GM18526 (cell line): ENCODE results near the gene CD2AP.

Source experiments
- POLR2A ChIP-seq: IDR thresholded peaks from 3 replicates; pipeline ENCODE4 v1.6.1; 2011; ENCODE audit not compliant: insufficient read length; ENCODE audit errors: extremely low read depth

Gene CD2AP

DNA sequence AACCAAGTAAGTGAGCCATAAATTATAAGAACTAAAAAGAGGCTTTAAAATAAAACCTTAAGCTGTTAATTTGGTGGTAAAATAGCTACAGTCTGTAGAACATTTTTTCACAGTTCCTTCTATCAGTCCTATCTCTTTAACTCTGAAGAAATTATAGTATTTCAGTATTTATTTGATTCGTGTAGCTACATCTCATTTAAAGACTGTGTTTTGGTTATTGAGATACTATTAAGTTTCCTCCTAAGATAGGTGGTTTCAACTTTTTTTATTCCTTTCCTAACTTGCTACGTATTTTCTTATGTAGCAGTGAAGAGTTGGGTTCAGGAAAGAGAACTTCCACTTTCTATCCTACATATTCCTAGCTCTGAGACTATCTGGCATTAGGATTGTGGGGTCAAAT is 97.2 kb downstream of the CD2AP start:
- TF ChIP-seq POLR2A, result no peak

GRCh38 chr6:47579040-47579439 is 101.5 kb downstream of the CD2AP start:
- no peak for TF ChIP-seq POLR2A

DNA sequence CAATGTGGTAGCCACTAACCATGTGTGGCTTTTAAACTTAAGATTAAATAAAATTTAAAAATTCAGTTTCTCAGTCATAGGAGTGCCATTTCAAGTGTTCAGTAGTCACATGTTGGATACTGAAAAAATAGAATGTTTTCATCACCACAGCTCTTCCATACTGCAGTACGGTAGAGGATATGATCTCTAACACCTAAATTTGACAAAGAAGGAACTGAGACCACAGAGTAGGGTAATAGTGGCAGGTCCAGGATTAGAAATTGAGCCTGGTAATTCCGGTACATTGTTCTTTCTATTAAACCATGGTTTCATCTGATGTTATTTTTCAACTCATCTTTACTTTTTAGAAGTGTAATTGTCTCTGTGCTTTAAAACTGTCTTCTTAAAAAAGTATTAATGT is 104.0 kb downstream of the CD2AP start:
- no peak for TF ChIP-seq POLR2A

- TF ChIP-seq POLR2A, result no peak
These were observed 109.9 kb downstream of the CD2AP start for GRCh38 chr6:47587493-47587892.

- TF ChIP-seq POLR2A, result no peak
These were observed 114.7 kb downstream of the CD2AP start for GRCh38 chr6:47592131-47592840.

DNA sequence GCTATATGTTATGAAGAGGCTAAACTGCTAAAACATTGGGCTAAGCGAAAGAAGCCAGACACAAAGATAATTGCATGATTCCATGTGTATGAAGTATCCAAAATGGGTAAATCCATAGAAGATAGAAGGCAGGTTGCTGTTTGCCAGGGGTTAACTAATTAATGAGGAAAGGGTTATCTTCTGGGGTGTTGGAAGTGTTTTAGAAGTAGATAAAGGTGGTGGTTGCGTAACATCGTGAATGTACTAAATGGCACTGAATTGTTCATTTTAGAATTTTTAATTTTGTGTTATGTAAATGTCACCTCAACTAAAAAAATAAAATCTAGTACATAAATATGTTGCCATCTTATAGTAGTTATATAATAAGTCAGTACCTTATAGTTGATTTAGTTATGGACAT is 116.4 kb downstream of the CD2AP start:
- TF ChIP-seq POLR2A, result no peak

DNA sequence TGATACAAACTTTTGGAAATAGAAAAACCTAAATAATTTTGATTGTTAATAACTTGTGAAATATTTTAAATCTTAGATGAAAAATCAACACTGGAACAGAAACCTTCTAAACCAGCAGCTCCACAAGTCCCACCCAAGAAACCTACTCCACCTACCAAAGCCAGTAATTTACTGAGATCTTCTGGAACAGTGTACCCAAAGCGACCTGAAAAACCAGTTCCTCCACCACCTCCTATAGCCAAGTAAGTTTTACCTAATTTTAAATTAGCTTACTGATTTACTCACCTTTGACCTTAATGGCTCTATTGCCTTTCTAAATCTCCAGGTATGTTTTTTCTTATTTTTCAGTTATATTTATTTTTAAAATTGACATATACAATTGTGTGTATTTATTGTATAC is 118.2 kb downstream of the CD2AP start:
- no peak for TF ChIP-seq POLR2A

DNA sequence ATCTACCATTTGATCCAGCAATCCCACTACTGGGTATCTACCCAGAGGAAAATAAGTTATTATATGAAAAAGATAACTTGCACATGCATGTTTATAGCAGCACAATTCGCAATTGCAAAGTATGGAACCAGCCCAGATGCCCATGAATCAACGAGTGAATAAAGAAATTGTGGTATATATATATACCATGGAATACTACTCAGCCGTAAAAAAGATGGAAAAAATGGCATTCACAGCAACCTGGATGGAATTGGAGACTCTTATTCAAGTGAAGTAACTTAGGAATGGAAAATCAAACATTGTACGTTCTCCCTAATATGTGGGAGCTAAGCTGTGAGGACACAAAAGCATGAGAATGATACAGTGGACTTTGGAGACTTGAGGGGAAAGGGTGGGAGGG is 120.8 kb downstream of the CD2AP start:
- TF ChIP-seq POLR2A, result no peak

GRCh38 chr6:47599512-47599911 is 121.9 kb downstream of the CD2AP start:
- no peak for TF ChIP-seq POLR2A

DNA sequence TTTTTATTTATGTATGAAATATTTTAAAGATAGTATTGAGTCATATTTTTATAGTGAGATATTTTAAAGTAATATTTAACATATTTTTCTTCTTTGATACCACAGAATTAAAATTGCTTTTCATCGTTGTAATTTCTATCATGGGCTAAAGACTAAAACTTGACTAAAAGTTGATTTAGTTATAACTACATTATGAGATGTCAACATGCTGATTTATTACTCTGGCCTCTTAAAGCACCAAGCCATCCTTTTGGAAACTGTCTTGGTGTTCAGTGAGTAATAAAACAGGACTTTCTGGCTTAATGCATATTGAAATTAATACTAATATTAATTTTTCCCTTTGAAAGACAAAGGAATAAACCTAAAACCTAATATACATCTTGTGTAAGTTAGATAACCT is 125.6 kb downstream of the CD2AP start:
- TF ChIP-seq POLR2A, result no peak

DNA sequence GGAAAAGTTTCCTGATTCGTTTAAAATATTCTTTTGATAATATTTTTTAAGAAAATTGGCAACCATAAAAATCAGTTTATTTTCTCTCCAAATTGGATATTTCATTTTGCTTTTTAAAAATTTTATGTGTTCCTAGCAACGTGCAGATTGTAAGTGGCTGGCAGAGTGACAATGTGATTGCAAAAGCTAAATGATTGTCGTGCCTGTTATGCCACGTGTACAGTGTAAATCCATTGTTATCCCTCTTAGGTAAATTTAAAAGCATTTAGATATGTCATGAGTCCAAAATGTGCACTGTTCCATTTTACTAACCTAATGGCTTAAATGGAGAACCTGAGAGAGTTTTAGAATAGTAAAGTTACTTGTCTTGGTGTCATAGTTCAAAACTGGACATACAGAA is 126.4 kb downstream of the CD2AP start:
- no peak for TF ChIP-seq POLR2A

GRCh38 chr6:47621838-47622449 is 144.4 kb downstream of the CD2AP start:
- no peak for TF ChIP-seq POLR2A

DNA sequence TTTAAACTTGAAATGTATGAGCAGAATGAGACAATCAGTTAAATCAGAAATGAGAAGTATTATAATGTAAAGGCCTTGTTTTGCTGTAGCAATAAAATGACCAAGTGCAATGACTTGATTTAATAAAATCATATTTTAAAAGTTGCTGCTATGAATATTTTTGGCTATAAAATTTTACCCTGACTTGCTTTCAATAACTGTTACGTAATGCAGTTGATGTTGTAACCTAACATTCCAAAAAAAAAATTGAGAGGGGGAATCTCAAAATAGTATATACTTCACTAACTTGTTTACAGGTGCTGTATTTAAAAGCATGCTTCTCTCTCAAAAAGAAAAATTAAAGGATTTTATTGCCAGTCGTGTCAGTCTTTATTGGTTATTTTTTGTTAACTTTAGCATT is 149.2 kb downstream of the CD2AP start:
- no peak for TF ChIP-seq POLR2A

DNA sequence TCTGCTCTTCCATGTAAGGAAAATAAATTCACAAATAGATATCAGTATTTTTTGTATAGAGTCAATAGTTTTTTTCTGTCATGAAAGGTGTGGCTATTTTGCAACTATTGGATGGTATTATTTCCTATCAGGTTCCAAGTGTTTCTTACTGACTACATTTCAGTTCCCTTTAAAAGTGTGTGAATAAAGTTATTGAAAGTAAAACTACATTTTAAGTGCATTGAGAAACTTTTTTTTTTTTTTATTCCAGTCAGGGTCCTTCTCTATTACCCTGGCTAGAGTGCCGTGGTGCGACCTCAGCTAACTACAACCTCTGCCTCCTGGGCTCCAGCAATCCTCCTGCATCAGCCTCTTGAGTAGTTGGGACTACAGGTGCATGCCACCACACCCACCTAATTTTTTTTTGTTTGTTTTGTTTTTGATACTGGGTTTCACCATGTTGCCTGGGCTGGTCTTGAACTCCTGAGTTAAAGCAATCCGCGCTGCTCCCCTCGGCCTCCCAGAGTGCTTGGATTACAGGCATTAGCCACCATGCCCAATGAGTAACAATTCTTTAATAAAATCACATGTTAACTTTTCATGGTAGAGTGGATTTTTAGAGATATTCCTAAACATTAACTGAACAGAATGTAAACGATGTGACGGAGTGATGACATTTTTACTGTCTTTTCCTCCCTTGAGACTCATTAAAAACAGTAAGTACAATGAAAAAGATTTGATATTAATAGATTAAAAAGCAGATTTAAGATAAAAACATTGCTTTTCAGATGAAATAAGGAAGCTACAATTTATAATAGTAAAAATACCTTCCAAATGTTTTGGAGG is 151.1 kb downstream of the CD2AP start:
- no peak for TF ChIP-seq POLR2A

DNA sequence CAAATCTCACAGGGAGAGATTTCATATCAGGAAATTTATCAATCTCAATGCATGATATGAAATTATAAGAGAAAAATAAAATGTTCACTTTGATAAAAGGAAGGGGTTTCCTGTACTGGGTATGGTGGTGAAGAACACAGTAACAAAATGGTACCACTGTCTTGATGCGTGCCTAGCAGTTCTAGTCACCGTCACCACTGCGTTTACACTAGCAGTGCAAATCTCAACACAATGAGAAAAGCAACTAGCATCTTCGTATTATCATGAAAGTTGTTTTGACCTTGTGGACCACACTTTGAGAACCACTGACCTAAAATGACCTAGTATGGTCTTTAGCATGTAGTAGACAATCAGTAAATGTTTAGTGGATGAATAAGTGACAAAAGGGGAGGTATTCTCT is 152.4 kb downstream of the CD2AP start:
- no peak for TF ChIP-seq POLR2A

GRCh38 chr6:47630587-47630986 is 153.0 kb downstream of the CD2AP start:
- TF ChIP-seq POLR2A, result no peak
